CD4-positive, alpha-beta memory T cell (primary cell): ENCODE results near the gene ATP2B2. TPM values are rescaled to one million over a fixed set of nuclear protein-coding genes. Genes with fewer than 3 reads are reported as not detected.
A peak's percentile ranks its signal among the peaks of the same experiment; 100 is the strongest.

Experiments used
- CTCF ChIA-PET: fragments of 350-600 bp; sonication (Branson Sonifier 250); formaldehyde crosslinking; loops from one replicate; lab custom pipeline; 2021; ENCODE audit warnings: inconsistent platforms; ENCODE audit not compliant: partially characterized antibody; lab: Charles Lee
- POLR2A ChIA-PET: fragments of 350-600 bp; sonication (Branson Sonifier 250); formaldehyde crosslinking; loops from one replicate; lab custom pipeline; 2021; ENCODE audit not compliant: partially characterized antibody; lab: Charles Lee
- DNase-seq, 5 donors: peaks; one replicate each; pipeline versions ENCODE4 v3.0.0 to v3.0.0-alpha.2; 2020 to 2022; ENCODE audit warnings: mixed read lengths in 1 of 5
- H3K27ac ChIP-seq: one replicate; pipeline ENCODE4 v1.7.0; 2013; ENCODE audit warnings: low read depth, low read length
- H3K27me3 ChIP-seq: 2 replicates; pipeline ENCODE4 v1.7.0; 2013; ENCODE audit warnings: mild to moderate bottlenecking, low read length, moderate library complexity; ENCODE audit not compliant: insufficient read depth
- H3K36me3 ChIP-seq: 2 replicates; pipeline ENCODE4 v1.7.0; 2013; ENCODE audit warnings: mild to moderate bottlenecking, low read length, moderate library complexity; ENCODE audit not compliant: insufficient read depth
- H3K4me1 ChIP-seq: 2 replicates; pipeline ENCODE4 v1.7.0; 2013; ENCODE audit warnings: mild to moderate bottlenecking, low read length, moderate library complexity; ENCODE audit not compliant: insufficient read depth
- H3K4me3 ChIP-seq, 2 donors: one replicate each; pipeline ENCODE4 v1.7.0; 2013; ENCODE audit warnings: low read length in 2 of 2, mild to moderate bottlenecking in 1 of 2
- H3K9me3 ChIP-seq, 2 donors: one replicate each; pipeline ENCODE4 v1.7.0; 2013; ENCODE audit warnings: low read length in 2 of 2, control low read depth in 1 of 2; ENCODE audit not compliant: control insufficient read depth in 1 of 2
- H3K27ac Mint-ChIP-seq, 7 donors: one replicate each; pipeline ENCODE4 v1.8.0; 2020 to 2021; ENCODE audit warnings: mixed read lengths in 7 of 7, mild to moderate bottlenecking in 6 of 7, inconsistent platforms in 3 of 7, moderate library complexity in 3 of 7
- H3K27me3 Mint-ChIP-seq, 2 donors: one replicate each; pipeline ENCODE4 v1.8.0; 2020 to 2021; ENCODE audit warnings: mixed read lengths in 2 of 2
- H3K36me3 Mint-ChIP-seq, 2 donors: one replicate each; pipeline ENCODE4 v1.8.0; 2020 to 2021; ENCODE audit warnings: mixed read lengths in 2 of 2, inconsistent platforms in 1 of 2, mild to moderate bottlenecking in 1 of 2
- H3K4me1 Mint-ChIP-seq, 4 donors: one replicate each; pipeline ENCODE4 v1.8.0; 2020 to 2021; ENCODE audit warnings: mixed read lengths in 4 of 4, mild to moderate bottlenecking in 1 of 4
- H3K4me3 Mint-ChIP-seq, 8 donors: one replicate each; pipeline ENCODE4 v1.8.0; 2020 to 2021; ENCODE audit warnings: mixed read lengths in 8 of 8, mild to moderate bottlenecking in 7 of 8, moderate library complexity in 6 of 8, inconsistent platforms in 3 of 8
- H3K9me3 Mint-ChIP-seq, 8 donors: one replicate each; pipeline ENCODE4 v1.8.0; 2020 to 2021; ENCODE audit warnings: mixed read lengths in 8 of 8, mild to moderate bottlenecking in 5 of 8, inconsistent platforms in 3 of 8, moderate library complexity in 1 of 8
- intact Hi-C: fragments of 100-400 bp; cut with micrococcal nuclease; formaldehyde crosslinking; loops from one replicate; pipeline ENCODE4 v1.15.1; 2023
- polyA plus RNA-seq, 2 donors: library from polyadenylated mRNA; unstranded; fragments of 300-500 nt; fragmentation: Illumina TruSeq; gene quantifications; one replicate each; pipeline ENCODE4 v1.2.3, GENCODE V29; 2021
- total RNA-seq, 2 experiments: library from RNA; stranded (reverse); gene quantifications; one replicate each; pipeline ENCODE4 v1.2.3, GENCODE V29; 2021

ATP2B2 gene
- total and polyA plus RNA-seq, 4 experiments from 2014 or later, result not detected

GRCh38 chr3:10530241-10530640, 24.9 kb upstream of the ATP2B2 start:
- intact Hi-C loops, result no loop called here
- CTCF ChIA-PET, result no interaction called here
- no peaks in the 10 kb centered on the region for H3K27me3 ChIP-seq
- Mint-ChIP-seq H3K36me3 (no peaks in the 10 kb centered on the region), H3K27ac (peak overlapping the region in 1 of 7 donors; percentile 74), H3K4me3 (no peak overlapping the region), H3K9me3 (no peaks in the 10 kb centered on the region), H3K4me1 (no peaks in the 10 kb centered on the region), H3K27me3 (peaks cover 6 to 11% of the 10 kb centered on the region in 2 donors)
- no peaks in the 10 kb centered on the region for H3K9me3 ChIP-seq
- H3K4me3 ChIP-seq, result no peak overlapping the region
- no peaks in the 10 kb centered on the region for H3K4me1 ChIP-seq
- POLR2A ChIA-PET, result no interaction called here
- H3K36me3 ChIP-seq, result no peaks in the 10 kb centered on the region
- no peak for DNase-seq
- no peak overlapping the region for H3K27ac ChIP-seq

- intact Hi-C loops, result no loop called here
- H3K4me1 Mint-ChIP-seq, result no peaks in the 10 kb centered on the region
- Histone ChIP-seq H3K36me3 (no peaks in the 10 kb centered on the region), H3K4me3 (no peak overlapping the region), H3K9me3 (no peaks in the 10 kb centered on the region), H3K27me3 (no peaks in the 10 kb centered on the region), H3K4me1 (no peaks in the 10 kb centered on the region), H3K27ac (no peak overlapping the region)
- ChIA-PET POLR2A (no interaction called here), CTCF (no interaction called here)
- no peak for DNase-seq
- H3K9me3 Mint-ChIP-seq, result no peaks in the 10 kb centered on the region
- H3K27ac Mint-ChIP-seq, result peak overlapping the region in 1 of 7 donors; percentile 36
- peaks cover 7 to 11% of the 10 kb centered on the region in 2 donors for H3K27me3 Mint-ChIP-seq
- H3K36me3 Mint-ChIP-seq, result no peaks in the 10 kb centered on the region
- no peak overlapping the region for H3K4me3 Mint-ChIP-seq
Observed at GRCh38 chr3:10529809-10530208, 24.4 kb upstream of the ATP2B2 start.

GRCh38 chr3:10528046-10528445, 22.7 kb upstream of the ATP2B2 start:
- Histone ChIP-seq H3K27ac (no peak overlapping the region), H3K36me3 (no peaks in the 10 kb centered on the region), H3K27me3 (no peaks in the 10 kb centered on the region), H3K9me3 (no peaks in the 10 kb centered on the region), H3K4me3 (no peak overlapping the region), H3K4me1 (no peaks in the 10 kb centered on the region)
- Mint-ChIP-seq H3K36me3 (no peaks in the 10 kb centered on the region), H3K4me1 (no peaks in the 10 kb centered on the region), H3K9me3 (peaks cover 0 to 3% (median 0%) of the 10 kb centered on the region in 8 donors), H3K4me3 (no peak overlapping the region), H3K27ac (no peak overlapping the region), H3K27me3 (peaks cover 16 to 25% of the 10 kb centered on the region in 2 donors)
- intact Hi-C loops, result no loop called here
- ChIA-PET POLR2A (no interaction called here), CTCF (no interaction called here)
- DNase-seq, result no peak

DNA sequence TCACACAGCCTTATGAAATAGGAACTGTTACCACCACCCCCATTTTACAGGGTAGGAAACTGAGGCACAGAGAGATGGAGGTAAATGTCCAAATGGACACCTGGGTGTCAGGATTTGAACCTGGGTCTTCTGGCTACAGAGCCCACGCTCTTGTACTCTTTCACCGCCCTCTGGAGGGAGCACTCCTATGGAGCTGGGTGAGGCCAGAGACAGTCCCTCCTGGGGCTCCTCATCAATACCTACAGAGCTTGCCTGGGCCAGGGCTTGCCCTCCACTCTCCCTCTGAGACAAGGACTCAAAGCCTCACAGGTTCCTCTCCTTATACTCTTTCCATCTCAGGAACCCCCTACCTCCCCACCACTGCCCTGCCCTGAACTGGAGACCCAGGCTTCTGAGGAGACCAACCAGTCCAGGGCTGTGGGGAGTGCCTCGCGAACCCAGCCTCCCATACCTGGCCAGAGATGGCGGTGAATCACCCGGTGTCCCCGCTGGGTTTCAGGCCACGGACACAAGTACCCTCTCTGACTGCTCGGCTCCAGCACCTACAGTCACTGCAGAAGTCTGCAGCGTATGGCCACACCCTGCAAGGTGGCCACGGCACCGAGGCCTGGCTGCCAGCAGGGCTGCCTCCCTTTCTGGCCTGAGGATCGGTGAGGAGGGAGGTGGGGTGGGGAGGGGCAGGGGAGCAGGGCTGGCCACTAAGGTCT, 22.1 kb upstream of the ATP2B2 start:
- no peaks in the 10 kb centered on the region for H3K36me3 ChIP-seq
- intact Hi-C loops, result no loop called here
- no peaks in the 10 kb centered on the region for H3K36me3 Mint-ChIP-seq
- H3K4me3 Mint-ChIP-seq, result no peak overlapping the region
- H3K27ac Mint-ChIP-seq, result no peak overlapping the region
- CTCF ChIA-PET, result no interaction called here
- H3K27me3 Mint-ChIP-seq, result peaks cover 18 to 29% of the 10 kb centered on the region in 2 donors
- H3K9me3 ChIP-seq, result no peaks in the 10 kb centered on the region
- POLR2A ChIA-PET, result no interaction called here
- no peak for DNase-seq
- H3K27me3 ChIP-seq, result no peaks in the 10 kb centered on the region
- no peak overlapping the region for H3K27ac ChIP-seq
- H3K9me3 Mint-ChIP-seq, result peaks cover 0 to 3% (median 0%) of the 10 kb centered on the region in 8 donors
- H3K4me1 Mint-ChIP-seq, result no peaks in the 10 kb centered on the region
- no peak overlapping the region for H3K4me3 ChIP-seq
- H3K4me1 ChIP-seq, result no peaks in the 10 kb centered on the region

DNA sequence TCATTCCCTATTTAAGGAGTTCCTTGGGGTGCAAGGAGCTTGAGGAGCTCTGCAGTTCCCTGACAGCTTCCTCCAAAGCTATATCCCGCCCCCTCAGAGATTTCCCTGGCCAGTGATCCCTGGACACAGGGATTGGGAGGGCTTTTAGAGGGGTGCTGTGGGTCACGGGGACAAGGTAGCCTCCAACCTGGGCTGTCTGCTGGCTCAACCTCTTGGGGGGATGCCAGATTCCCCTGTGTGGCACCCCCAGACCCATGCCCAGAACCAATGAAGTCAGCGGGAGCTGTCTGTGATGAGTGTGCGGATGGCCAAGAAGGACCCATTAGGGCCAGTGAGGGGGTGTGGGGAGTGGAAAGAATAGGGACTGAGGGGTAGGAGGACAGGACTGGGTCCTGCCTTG, 21.0 kb upstream of the ATP2B2 start:
- Histone ChIP-seq H3K27ac (no peak overlapping the region), H3K9me3 (no peaks in the 10 kb centered on the region), H3K4me3 (no peak overlapping the region), H3K36me3 (no peaks in the 10 kb centered on the region), H3K27me3 (no peaks in the 10 kb centered on the region), H3K4me1 (no peaks in the 10 kb centered on the region)
- intact Hi-C loops, result no loop called here
- no peaks in the 10 kb centered on the region for H3K4me1 Mint-ChIP-seq
- no peak for DNase-seq
- H3K4me3 Mint-ChIP-seq, result no peak overlapping the region
- peaks cover 21 to 38% of the 10 kb centered on the region in 2 donors for H3K27me3 Mint-ChIP-seq
- POLR2A ChIA-PET, result no interaction called here
- peaks cover 0 to 3% (median 0%) of the 10 kb centered on the region in 8 donors for H3K9me3 Mint-ChIP-seq
- no peak overlapping the region for H3K27ac Mint-ChIP-seq
- no peaks in the 10 kb centered on the region for H3K36me3 Mint-ChIP-seq
- CTCF ChIA-PET, result interaction anchor here (0.5 kb wide), 1 partner anchor 636 kb away, joined by 3 read pairs; the partner anchor contains the start of gene JAGN1

GRCh38 chr3:10524799-10525301, 19.5 kb upstream of the ATP2B2 start:
- no peaks in the 10 kb centered on the region for H3K36me3 ChIP-seq
- Mint-ChIP-seq H3K27me3 (peaks cover 21 to 40% of the 10 kb centered on the region in 2 donors), H3K4me1 (no peaks in the 10 kb centered on the region), H3K9me3 (peaks cover 0 to 3% (median 0%) of the 10 kb centered on the region in 8 donors), H3K27ac (no peak overlapping the region), H3K36me3 (no peaks in the 10 kb centered on the region), H3K4me3 (no peak overlapping the region)
- DNase-seq, result no peak
- no peak overlapping the region for H3K4me3 ChIP-seq
- intact Hi-C loops, result no loop called here
- CTCF ChIA-PET, result no interaction called here
- no peaks in the 10 kb centered on the region for H3K9me3 ChIP-seq
- H3K27me3 ChIP-seq, result no peaks in the 10 kb centered on the region
- H3K4me1 ChIP-seq, result no peaks in the 10 kb centered on the region
- POLR2A ChIA-PET, result no interaction called here
- H3K27ac ChIP-seq, result no peak overlapping the region

DNA sequence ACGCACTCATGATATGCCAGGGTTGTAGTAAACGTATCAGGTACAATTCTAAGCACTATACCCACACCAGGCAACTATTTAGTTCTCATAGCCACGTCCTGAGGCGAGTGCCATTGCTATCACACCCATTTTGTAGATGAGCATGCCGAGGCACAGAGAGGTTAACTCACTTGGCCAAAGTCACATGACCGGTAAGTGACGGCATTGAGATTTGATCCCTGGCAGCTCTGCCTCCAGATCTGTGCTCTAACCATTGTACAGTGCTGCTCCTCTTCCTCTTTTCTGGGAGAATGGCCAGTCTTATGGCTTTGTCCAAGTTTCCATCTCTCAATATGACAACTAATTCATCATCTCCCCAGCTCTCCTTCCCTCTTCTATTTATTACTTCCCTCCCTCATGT, 18.9 kb upstream of the ATP2B2 start:
- H3K4me3 ChIP-seq, result no peak overlapping the region
- Mint-ChIP-seq H3K36me3 (no peaks in the 10 kb centered on the region), H3K4me3 (no peak overlapping the region), H3K4me1 (no peaks in the 10 kb centered on the region), H3K27me3 (peaks cover 21 to 40% of the 10 kb centered on the region in 2 donors), H3K9me3 (peaks cover 0 to 3% (median 0%) of the 10 kb centered on the region in 8 donors), H3K27ac (no peak overlapping the region)
- intact Hi-C loops, result no loop called here
- no peak overlapping the region for H3K27ac ChIP-seq
- H3K36me3 ChIP-seq, result no peaks in the 10 kb centered on the region
- no peaks in the 10 kb centered on the region for H3K27me3 ChIP-seq
- no peaks in the 10 kb centered on the region for H3K4me1 ChIP-seq
- ChIA-PET CTCF (interaction anchor here (1.3 kb wide), 1 partner anchor 184 kb away, joined by 3 read pairs; no protein-coding TSS in a partner anchor), POLR2A (no interaction called here)
- no peak for DNase-seq
- H3K9me3 ChIP-seq, result no peaks in the 10 kb centered on the region
